ENCODE data around the gene SNRPB2.
A peak's percentile ranks its signal among the peaks of the same experiment; 100 is the strongest.

Gene SNRPB2

DNA sequence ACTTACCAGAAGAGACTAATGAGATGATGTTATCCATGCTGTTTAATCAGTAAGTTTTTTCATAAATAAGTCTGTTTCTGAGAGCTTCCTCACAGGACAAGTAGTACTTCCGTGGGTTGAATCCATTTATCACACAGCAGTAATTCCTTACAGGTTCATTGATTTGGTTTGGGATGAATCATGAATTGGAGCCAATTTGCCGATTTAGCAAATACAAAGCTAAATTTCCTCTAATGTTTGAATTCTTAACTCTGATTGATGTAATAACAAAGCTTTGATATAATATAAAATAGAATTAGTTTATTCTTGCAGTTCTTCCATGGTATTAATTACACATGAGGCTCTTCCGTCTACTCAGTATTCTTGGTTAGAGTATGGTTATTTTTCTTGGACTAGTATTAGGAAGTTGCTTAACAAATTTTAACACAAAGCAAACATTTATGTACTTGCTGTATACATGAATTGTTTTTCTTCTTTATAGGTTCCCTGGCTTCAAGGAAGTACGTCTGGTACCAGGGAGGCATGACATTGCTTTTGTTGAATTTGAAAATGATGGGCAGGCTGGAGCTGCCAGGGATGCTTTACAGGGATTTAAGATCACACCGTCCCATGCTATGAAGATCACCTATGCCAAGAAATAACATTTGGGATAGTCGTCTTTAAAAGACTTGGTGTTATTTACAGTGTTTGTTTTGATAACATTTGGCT, 10.7 kb downstream of the SNRPB2 start:
- DNase-seq: no peak

DNA sequence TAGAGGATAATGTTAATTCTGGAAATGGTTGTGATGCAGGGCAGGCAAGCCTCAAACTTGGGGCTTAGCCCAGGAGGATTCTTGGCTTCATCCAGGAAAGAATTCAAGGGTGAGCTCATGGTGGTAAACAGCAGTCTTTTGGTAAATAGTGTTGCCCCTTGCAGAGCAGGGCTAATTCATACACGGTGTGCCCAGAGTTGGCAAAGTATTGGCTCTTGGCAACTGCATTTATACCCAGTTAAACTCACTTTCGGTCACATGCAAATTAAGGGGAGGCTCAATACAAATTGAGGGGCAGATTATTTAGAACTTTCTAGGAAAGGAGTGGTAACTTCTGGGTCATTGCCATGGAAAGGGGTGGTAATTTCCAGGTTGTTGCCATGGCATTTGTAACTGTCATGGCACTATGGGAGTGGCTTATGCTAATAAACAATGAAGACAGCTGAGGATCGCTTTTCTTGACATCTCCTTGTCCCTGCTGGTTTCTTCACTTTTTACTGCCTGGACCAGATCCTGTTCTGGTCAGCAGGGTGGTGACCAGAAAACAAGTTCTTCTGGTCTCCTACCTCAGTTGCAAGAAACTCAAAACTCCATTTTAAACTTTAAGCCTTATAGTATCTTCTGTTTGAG, 14.5 kb downstream of the SNRPB2 start:
- no peak for DNase-seq

DNA sequence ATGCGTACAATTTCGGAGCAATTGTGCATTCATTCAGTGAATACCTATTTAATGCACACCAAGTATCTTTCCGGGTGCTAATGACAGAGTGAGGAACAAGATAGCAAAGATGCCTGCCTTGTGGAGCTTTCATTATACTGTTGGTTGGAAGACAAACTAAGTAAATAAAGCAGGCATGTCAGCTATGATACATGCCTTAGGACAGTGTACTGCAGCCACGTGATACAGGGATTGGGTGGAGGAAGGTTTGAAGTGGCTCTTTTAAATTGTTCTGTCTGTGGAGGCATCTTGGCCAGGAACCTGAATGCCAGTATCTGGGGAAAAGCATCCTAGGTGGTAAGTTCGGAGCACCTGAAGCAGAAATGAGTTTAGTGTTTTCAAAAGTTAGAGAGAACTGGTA, 15.4 kb downstream of the SNRPB2 start:
- no peak for DNase-seq

DNA sequence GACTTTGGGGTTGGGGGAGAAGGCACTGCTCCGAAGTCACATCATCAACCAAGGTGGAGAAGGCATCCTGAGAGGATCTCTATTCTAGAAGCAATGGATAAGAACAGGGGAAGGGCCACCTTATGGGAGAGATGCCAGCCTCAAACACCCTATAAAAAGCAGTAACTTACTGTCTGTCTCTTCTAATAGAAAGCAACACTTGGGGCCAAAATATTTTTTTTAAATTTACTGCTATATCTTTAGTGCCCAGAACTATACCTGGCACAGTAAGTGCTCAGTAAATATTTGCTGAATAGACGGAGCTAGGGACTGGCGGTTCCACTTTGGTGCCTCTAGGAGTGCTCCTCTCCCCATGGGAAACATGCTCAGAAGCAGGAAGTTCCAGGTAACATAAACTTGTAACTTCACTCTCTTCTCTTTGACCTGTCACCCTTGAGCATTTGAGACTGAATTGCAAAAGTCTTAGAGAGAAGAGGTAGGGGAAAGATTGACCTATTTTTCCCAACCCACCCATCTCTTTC, 17.5 kb downstream of the SNRPB2 start:
- no peak for DNase-seq

GRCh38 chr20:16748308-16748900, 18.6 kb downstream of the SNRPB2 start, which contains the start of gene OTOR:
TSS of gene OTOR (plus strand) at chr20:16748358. CDS start at chr20:16748402, 44 bp downstream.
- no peak for DNase-seq

GRCh38 chr20:16749573-16749972, 19.7 kb downstream of the SNRPB2 start:
- no peak for DNase-seq

GRCh38 chr20:16752082-16752481, 22.3 kb downstream of the SNRPB2 start:
- DNase-seq: no peak

GRCh38 chr20:16752901-16753300, 23.1 kb downstream of the SNRPB2 start:
- no peak for DNase-seq

DNA sequence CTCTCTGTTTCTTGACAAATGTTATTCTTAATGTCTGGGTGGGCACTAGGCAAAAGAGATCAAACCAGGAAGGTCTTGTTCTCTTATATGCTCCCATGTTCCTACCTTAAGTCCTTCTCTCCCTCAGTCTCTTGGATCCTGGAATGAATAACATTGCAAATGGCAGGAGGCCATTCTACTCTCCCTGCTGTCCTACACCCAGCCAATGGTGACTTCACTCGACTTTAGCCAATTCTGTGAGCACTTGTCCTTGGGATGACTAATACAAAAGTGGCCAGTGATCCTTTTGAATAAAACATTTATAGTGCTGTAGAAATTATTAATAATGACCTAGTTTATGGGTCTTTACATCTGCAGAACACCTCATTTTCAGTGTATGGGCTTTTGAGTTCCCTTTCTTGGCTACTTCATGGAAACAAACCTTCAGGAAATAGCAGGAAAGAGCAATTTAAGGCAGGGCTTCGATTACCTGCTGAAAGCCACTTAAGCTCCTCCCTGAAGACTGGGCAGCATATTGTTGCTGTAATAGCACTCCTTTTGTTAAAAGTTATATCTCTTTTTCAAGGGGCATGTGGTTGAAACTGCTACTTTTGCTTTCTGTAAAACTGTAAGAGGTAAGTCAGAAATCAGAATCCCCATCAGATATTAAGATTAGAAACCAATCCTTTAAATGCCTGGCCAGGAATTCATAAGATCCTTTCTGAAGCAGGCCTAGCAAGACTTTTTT, 28.8 kb downstream of the SNRPB2 start:
- no peak for DNase-seq

DNA sequence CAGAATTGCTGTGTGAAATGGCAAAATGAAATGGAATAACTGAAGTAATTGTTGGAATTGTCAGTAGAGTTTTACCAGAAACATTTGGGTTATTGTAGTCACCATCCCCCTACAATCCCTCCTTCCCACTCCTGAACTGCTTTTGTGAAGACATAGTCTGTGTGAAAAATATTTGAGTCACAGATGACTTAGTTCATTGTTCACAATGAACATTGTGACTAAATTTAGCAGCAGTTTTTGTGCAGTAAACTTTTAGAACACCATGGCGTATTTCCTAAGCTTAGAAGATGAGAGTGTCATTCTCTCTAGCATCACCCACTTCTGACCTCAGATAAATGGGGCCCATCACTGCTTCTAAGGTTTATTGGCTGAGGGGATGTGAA, 29.3 kb downstream of the SNRPB2 start:
- DNase-seq: no peak

DNA sequence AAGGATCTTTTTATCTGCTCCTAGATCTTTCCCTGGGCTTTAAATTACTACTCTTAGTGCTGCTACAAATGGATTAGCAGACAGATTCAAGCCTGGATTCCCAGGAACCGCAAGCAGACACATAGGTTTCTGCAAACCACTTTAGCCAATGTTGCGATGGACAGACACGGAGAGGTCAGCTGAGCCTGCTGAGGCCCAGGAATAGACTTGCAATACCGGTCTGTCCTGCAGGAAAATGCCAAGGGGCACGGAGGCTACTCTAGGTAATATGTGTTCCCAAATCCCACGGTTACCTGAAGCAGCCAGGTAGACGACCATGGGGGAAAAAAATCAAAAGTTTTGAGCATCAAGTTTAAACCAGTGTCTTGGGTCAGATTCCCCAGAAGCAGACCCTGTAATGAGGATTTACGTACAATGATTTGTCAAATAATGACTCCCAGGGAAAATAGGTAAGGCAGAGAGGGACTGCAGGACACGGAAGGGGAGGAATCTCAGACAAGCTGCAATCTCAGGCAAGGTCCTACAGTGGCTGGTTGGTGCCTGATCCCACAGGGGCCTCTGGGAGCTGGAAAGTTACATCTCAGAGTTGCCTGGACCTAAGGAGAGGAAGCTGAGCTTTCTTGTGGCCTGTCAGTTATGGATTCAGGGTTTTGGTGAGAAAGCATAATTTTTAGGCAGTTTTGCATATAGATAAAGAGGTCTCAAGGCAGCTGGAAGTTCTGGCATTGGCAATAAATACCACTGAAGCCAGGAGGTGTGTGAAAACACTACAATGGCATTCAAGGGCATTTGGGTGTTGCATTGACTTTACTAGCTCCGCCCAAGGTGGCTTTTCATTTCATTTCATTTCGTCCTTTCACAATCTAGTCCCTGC, 30.8 kb downstream of the SNRPB2 start:
- no peak for DNase-seq

DNA sequence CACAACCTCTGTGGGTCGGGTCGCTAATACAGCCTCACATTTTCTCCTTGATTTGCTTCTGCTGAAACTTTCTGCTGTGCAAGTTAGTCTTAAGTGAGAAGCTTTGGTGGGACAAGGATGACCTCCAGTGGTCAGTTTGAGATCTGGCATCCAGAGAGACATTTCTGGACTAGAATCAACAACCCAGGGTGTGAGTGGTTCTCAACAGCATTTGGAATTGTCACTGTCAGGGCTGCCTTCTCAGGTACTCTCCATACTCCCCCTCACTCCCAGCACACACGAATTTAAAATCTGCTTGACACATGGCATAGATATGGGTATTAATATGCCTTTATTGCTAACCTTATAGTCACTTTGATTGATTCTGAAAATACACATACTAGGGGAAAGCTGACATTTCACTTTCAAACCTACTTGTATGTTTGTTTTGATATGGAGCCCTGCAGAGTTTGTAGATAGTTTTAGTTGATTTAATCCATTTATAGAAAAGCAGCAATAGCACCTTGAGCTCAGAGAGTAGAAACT, 31.5 kb downstream of the SNRPB2 start:
- DNase-seq: peak; percentile 18 to 27

DNA sequence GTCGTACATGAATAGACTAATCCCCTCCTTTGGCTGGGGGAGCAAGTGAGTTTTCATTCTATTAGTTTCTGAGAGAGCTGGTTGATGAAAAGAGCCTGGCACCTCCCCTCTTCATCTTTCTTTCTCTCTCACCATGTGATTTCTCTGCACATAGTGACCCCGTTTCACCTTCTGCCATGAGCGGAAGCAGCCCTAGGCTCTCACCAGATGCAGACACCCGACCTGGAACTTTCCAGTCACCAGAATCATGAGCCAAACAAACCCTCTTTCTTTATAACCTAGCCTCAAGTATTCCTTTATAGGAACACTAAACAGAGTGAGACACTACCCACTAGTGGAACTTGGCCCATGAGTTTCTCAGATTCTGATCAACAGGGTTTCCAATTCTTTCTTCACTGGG, 34.7 kb downstream of the SNRPB2 start:
- DNase-seq: no peak

- no peak for DNase-seq
These were observed 41.4 kb downstream of the SNRPB2 start for GRCh38 chr20:16771213-16771612.

GRCh38 chr20:16775961-16776360, 46.1 kb downstream of the SNRPB2 start:
- DNase-seq: no peak

DNA sequence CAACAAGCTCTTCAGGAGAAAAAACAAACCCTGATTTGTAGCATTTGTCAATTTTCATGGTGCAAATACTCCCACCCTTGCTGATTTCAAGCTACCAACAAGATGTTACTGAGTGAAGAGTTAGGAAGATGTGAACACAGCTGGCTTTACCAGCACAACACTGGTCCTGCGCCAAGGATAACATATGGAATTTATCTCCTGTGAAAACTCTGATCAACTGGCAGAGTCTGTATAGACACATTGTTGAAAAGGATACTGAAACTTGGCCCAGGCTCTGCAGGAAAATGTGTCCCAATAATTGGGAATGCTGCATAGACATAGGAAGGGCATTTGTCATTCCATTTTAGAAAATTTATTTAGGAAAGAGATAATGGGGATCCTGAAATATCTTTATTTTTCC, 47.3 kb downstream of the SNRPB2 start:
- DNase-seq: no peak

GRCh38 chr20:16778159-16778558, 48.3 kb downstream of the SNRPB2 start:
- no peak for DNase-seq

GRCh38 chr20:16781496-16781895, 51.7 kb downstream of the SNRPB2 start:
- no peak for DNase-seq

- DNase-seq: no peak
These were observed 55.4 kb downstream of the SNRPB2 start for GRCh38 chr20:16785226-16785625.

Measured in activated CD4-positive, alpha-beta T cell treated with anti-CD3 and anti-CD28 coated beads, Interleukin-2, amount 50 U/mL, for 4 hours (primary cell).